GM15510 (cell line): ENCODE measurements around the gene TESK2.

Experiments used
- POLR2A ChIP-seq: IDR thresholded peaks from 3 replicates; pipeline ENCODE4 v1.6.1; 2011; ENCODE audit warnings: borderline replicate concordance; ENCODE audit not compliant: insufficient read length; ENCODE audit errors: extremely low read depth

The TESK2 gene

GRCh38 chr1:45403718-45404117 is 87.2 kb downstream of the TESK2 start:
- no peak for TF ChIP-seq POLR2A

DNA sequence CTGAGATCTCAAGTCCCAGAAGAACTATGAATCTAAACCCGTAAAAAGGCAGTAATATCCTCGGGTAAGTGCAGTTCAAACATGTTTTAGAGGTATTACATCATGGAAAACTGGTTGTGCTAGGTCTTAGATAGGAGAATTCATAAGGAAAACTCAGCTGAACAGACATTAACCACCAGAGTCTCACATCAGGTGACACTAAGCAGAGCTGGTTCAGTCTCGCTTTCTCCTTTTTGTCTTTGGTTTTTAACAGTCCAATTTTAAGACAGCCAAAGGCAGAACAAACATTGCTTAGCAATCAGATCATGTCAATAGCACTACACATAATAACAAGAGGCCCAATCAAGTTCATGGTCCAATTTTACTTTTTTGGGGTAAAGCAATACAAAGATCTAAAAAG is 87.7 kb downstream of the TESK2 start:
- TF ChIP-seq POLR2A = no peak

- TF ChIP-seq POLR2A = no peak
These were observed 89.4 kb downstream of the TESK2 start for GRCh38 chr1:45401524-45401923.

GRCh38 chr1:45400049-45400448 is 90.9 kb downstream of the TESK2 start:
- no peak for TF ChIP-seq POLR2A

DNA sequence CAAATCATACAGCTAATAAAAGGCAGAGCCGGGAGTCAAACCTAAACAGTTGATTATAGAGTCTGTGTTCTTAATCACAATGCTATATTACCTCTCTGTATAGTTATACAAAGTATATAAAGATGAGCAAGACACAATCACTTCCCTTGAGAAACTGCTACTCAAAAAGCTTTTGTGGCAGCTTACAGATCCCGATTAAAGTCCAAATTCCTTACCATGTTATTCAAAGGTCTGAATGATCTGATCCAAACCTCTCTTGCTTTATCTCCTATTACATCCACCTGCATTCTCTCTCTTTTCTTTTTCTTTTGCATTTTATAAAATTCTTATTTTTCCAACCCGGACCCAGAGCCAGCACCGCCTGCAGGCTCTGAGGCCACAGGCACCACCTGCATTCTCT is 93.7 kb downstream of the TESK2 start:
- TF ChIP-seq POLR2A = no peak

DNA sequence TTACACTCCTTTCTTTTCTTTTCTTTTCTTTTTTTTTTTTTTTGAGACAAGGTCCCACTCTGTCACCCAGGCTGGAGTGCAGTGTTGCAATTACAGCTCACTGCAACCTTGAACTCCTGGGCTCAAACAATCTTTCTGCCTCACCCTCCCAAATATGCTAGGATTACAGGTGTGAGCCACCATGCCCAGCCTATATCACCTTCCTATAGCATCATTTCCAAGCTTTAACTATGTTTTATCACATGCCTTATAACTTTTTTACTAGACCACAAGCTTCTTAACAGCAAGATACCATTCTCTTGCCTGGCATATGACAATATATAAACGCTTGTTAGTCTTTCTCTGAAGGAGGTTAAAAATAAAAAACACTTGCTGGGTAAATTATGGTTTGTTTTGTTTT is 95.4 kb downstream of the TESK2 start:
- TF ChIP-seq POLR2A = no peak

DNA sequence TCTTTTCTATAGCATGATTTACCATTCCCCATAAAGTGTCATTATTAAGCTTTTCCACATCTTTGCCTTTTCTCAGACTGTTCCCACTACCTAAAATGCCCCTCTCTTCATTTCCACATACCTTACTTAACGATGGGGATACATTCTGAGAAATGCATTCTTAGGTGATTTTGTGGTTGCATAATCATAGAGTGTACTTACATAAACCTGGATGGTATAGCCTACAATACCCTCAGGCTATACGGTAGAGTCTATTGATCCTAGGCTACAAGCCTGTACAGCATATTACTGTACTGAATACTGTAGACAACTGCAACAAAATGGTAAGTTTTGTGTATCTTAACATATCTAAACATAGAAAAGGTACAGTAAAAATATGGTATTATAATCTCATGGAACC is 95.9 kb downstream of the TESK2 start:
- TF ChIP-seq POLR2A = no peak

GRCh38 chr1:45394342-45394741 is 96.6 kb downstream of the TESK2 start:
- TF ChIP-seq POLR2A = no peak

GRCh38 chr1:45393718-45394302 is 97.2 kb downstream of the TESK2 start:
- TF ChIP-seq POLR2A = no peak

DNA sequence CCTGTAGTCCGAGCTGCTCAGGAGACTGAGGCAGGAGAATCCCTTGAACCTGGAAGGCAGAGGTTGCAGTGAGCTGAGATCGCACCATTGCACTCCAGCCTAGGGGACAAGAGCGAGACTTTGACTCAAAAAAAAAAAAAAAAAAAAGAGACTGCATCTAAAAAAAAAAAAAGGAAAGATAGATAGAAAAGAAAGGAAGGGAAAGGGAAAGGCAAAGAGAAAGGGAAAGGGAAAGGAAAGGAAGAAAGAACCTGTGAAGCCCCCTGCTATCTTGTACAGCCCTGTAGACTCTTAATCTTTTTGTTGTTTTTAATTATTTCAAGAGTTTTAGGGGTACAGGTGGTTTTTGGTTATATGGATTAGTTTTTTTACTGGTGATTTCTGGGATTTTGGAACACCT is 104.7 kb downstream of the TESK2 start:
- no peak for TF ChIP-seq POLR2A

DNA sequence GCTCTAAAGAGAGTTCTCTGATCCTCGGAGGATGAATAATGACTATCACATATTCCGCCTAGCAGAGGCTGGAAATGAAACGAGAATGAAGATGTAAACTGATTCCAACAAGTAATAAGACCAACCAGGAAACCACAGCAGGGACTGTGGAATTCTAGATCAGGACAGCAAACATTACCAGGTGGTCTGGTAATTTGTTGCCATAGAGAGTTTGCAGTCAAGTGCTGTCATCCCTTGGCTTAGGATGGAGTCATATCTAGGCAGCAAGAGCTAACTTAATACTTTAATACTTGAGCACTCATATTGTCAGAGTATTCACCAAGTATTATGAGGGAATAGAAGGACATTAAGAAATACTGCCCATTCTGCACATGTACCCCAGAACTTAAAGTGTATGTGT is 105.7 kb downstream of the TESK2 start:
- no peak for TF ChIP-seq POLR2A

GRCh38 chr1:45383191-45383590 is 107.8 kb downstream of the TESK2 start:
- no peak for TF ChIP-seq POLR2A

- no peak for TF ChIP-seq POLR2A
These were observed 109.7 kb downstream of the TESK2 start for GRCh38 chr1:45381243-45381642.

DNA sequence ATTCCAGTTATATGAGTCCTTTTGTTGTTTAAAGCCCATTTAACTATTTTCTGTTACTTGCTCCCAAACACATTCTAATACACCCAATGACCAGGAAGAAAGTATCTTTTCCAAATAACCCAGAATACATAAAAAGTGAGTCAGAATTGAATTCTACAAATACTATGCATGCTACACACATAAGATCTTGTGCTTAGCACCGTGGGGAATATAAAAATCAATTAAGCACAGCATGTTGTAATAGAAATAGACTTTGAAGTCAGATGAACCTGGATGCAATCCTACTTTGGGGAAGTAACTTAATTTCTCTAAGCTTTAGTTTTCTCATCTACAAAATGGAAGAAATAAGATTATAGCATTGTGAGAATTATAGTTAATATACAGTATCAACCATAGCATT is 110.2 kb downstream of the TESK2 start:
- TF ChIP-seq POLR2A = no peak

DNA sequence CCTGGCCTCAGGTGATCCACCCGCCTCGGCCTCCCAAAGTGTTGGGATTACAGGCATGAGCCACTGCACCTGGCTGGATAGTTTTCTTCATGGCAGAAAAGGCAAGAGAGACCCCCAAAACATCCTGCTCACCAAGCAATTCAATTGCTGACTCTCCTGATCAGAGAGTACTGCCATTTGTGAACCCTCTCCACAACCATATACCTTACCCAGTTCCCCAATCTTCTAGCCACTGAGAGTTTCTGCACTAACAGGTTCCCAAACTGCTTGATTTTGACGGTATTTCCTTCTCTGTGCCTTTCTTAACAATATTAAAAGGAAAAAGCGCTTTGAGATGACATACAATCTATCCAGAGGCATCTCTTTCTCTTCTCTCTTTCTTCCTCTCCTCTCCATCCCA is 110.8 kb downstream of the TESK2 start:
- no peak for TF ChIP-seq POLR2A

DNA sequence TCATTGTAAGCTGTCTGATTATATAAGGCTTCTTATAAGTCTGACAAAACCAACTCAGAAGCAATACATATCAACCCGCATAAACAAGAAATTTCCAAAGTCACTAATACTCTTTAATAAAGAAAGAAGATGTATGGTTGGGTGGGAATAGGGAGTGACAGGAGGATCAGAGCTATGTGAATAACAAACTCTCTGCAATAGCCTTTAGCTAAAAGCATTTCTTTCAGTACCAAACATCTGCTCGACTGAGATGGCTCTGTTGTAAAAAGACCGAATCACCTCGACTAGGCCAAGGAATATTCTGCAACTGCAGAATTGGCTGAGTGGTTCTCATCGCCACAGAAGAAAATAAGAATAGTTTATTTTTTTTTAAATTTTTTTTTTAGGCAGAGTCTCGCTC is 111.4 kb downstream of the TESK2 start:
- no peak for TF ChIP-seq POLR2A

DNA sequence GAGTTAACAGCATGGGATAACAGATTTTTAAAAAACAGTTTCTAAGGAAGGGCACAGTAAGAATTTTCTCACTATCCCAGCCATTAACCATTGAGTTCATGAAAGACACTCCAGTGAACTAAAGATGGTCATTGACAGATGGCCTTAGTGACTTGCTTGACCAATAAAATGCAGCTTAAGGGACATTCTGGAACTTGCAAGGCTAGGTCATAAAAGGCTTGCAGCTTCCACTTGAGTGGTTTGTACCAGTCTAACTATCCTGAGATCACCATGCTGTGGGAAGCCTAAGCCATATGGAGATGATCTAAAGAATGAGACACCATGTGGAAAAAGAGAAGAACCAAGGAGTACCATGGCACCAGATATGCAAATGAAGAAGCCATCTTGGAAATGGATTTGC is 112.8 kb downstream of the TESK2 start:
- TF ChIP-seq POLR2A = no peak

DNA sequence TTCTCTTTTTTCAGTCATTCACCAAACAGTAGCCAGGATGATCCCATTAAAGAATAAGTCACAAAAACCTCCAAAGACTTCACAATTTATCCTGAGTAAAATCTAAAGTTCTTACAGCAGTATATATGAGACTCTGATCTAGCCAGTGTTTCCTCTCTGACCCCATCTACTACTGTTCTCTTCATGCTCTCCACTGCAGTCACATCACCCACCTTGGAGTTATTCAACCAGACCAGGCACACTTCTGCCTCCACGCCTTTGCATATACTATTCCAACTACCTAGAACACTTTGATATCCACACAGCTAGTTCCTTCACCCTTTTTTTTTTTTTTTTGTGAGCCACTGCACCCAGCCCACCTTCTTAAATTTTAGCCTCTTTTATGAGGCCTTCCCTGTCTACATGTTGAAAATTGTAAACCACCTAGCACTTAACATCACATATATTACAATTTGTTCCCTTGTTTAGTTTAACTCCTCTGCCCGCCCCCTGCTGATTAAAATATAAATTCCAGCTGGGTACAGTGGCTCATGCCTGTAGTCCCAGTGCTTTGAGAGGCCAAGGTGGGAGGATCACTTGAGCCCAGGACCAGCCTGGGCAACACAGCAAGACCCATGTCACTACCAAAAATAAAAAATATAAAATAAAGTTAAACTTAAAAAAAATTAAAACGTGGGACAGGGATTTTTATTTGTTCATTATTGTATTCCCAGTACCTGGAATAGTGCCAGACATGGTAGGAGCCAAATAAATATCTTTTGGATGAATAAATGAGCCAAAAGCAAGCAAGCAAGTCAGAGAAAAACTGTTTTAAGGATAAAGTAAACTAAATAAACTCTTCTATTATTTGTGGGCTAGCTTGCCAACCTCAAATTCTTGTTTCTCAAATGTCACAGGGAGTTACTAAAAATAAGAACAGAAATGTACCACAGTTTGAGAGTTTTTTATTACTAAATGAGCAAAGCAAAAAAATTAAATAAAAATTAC is 115.6 kb downstream of the TESK2 start:
- no peak for TF ChIP-seq POLR2A
